ENCODE measurements around the gene ZFP82. TPM values are rescaled to one million over a fixed set of nuclear protein-coding genes. Genes with fewer than 3 reads are reported as not detected.
A peak's percentile ranks its signal among the peaks of the same experiment; 100 is the strongest.

Gene ZFP82
- polyA plus RNA-seq, 3 donors from 2014 or later, result 4.5 to 9.4 (median 6.1) TPM

DNA sequence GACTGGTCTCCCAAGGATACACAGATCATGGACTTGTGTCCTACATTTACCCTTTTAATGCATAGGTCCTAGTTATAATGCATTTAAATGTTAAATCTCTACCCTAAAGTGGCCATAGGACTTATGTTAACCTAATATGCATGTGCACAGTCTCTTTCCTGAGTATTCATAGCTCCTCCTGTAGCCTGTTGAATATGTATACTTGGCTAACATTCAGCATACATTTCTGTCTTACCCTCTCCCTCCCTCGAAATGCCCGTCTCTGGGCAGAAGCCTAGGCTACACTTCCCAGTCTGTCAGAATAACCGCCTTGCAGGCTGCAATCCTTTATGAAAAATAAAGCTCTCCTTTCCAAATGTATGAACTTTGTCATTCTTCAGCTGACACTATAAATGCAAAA is 13.9 kb downstream of the ZFP82 start:
- no peak overlapping the region for H3K27ac Mint-ChIP-seq
- no peaks in the 10 kb centered on the region for H3K4me1 Mint-ChIP-seq
- H3K27me3 Mint-ChIP-seq (ENCODE audit: low read depth in 3 of 3), result no peaks in the 10 kb centered on the region
- peaks cover 69 to 76% (median 75%) of the 10 kb centered on the region in 3 donors for H3K36me3 Mint-ChIP-seq
- peaks cover 6 to 20% (median 18%) of the 10 kb centered on the region in 6 donors for H3K9me3 Mint-ChIP-seq
- DNase-seq, result no peak
- H3K4me3 Mint-ChIP-seq, result no peak overlapping the region

DNA sequence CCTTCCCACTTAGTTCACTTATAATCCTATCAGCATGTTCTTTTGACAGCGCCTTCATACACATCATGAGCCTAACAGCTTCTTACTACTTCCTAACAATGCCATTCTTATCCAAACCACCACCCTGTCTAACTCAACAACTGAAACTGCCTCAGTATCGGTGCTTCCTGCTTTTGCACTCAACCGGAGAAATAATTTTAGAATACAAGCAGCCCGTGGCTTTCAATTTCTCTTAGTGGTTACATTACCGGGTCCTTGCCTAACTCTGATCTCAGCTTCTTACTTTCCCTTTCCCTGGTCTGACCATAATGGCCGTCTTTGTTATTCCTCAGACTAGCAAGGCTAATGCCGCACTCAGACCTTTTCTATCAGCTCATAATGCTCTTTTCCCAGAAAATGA is 17.0 kb downstream of the ZFP82 start:
- H3K27me3 Mint-ChIP-seq (ENCODE audit: low read depth in 3 of 3), result no peaks in the 10 kb centered on the region
- no peak overlapping the region for H3K4me3 Mint-ChIP-seq
- H3K9me3 Mint-ChIP-seq, result peaks cover 10 to 42% (median 27%) of the 10 kb centered on the region in 6 donors
- no peak overlapping the region for H3K27ac Mint-ChIP-seq
- H3K36me3 Mint-ChIP-seq, result peaks cover 69 to 77% (median 76%) of the 10 kb centered on the region in 3 donors
- H3K4me1 Mint-ChIP-seq, result no peaks in the 10 kb centered on the region
- no peak for DNase-seq

DNA sequence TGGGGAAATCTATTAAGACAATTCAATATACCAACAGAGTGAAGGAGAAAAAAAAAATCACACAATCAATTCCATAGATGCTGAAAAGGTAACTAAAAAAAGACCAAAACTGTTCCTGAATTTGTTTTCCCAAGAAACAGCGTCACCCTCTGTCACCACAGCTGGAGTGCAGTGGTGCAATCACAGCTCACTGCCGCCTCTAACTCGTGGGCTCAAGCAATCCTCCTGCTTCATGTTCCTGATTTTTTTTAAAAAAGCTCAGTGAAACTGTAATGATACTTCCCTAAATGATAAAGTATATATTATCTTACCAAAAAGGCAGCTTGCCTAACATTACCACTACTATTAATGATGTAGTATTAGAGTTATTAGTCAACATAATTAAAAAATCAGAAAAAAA is 19.9 kb downstream of the ZFP82 start:
- Mint-ChIP-seq H3K27ac (no peak overlapping the region), H3K36me3 (peaks cover 63 to 70% (median 70%) of the 10 kb centered on the region in 3 donors), H3K9me3 (peaks cover 28 to 63% (median 45%) of the 10 kb centered on the region in 6 donors)

DNA sequence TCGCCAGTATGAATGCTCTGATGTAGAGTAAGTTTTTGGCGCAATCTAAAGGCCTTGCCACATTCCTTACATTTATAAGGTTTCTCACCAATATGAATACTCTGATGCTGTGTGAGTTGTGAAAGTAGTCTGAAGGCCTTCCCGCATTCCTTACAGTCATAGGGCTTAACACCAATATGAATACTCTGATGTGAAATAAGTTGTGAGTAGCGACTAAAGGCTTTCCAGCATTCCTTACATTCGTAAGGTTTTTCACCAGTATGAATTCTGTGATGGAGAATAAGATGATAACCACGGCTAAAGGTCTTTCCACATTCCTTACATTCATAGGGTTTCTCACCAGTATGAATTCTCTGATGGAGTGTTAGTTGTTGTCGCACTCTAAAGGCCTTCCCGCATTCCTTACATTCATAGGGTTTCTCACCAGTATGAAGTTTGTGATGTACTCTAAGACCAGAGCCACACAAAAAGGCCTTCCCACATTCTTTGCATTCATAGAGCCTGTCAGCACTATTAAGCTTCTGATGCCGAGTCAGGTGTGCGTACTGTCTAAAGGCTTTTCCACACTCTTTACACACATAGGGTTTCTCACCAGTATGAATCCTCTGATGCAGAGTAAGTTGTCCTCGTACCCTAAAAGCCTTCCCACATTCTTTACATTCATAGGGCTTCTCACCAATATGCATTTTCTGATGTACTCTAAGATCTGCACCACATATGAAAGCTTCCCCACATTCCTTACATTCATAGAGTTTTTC is 25.3 kb downstream of the ZFP82 start:
- Mint-ChIP-seq H3K27me3 (ENCODE audit: low read depth in 3 of 3) (peaks cover 0 to 2% (median 1%) of the 10 kb centered on the region in 3 donors), H3K4me3 (no peak overlapping the region), H3K27ac (no peak overlapping the region), H3K36me3 (peaks cover 46 to 61% (median 49%) of the 10 kb centered on the region in 3 donors), H3K4me1 (no peaks in the 10 kb centered on the region), H3K9me3 (peaks cover 40 to 84% (median 79%) of the 10 kb centered on the region in 6 donors)
- no peak for DNase-seq

More for the DNA sequence above, 19.9 kb downstream of the ZFP82 start:
- no peaks in the 10 kb centered on the region for H3K4me1 Mint-ChIP-seq
- no peak overlapping the region for H3K4me3 Mint-ChIP-seq
- peaks cover 0 to 1% (median 0%) of the 10 kb centered on the region in 3 donors for H3K27me3 Mint-ChIP-seq (ENCODE audit: low read depth in 3 of 3)
- no peak for DNase-seq

DNA sequence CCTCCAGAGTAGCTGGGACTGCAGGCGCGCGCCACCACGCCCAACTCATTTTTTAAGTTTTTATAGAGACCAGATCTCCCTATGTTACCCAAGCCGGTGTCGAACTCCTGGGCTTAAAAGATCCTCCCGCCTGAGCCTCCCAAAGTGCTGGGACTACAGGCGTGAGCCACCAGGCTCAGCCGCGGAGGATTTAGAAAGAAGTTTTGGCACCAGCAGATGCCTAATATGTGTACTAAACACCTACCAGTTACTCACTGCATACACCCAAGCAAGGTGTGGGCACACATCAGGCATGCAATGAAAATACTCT is 39.0 kb downstream of the ZFP82 start:
- no peak for DNase-seq
- Mint-ChIP-seq H3K4me3 (peak overlapping the region; percentile 90 to 98 (median 94)), H3K9me3 (peaks cover 0 to 1% (median 0%) of the 10 kb centered on the region in 6 donors), H3K27me3 (ENCODE audit: low read depth in 3 of 3) (peaks cover 0 to 4% (median 3%) of the 10 kb centered on the region in 3 donors), H3K36me3 (peaks cover 0 to 4% (median 3%) of the 10 kb centered on the region in 3 donors), H3K4me1 (peaks cover 24 to 28% of the 10 kb centered on the region in 2 donors), H3K27ac (peak overlapping the region; percentile 17 to 82 (median 62))

DNA sequence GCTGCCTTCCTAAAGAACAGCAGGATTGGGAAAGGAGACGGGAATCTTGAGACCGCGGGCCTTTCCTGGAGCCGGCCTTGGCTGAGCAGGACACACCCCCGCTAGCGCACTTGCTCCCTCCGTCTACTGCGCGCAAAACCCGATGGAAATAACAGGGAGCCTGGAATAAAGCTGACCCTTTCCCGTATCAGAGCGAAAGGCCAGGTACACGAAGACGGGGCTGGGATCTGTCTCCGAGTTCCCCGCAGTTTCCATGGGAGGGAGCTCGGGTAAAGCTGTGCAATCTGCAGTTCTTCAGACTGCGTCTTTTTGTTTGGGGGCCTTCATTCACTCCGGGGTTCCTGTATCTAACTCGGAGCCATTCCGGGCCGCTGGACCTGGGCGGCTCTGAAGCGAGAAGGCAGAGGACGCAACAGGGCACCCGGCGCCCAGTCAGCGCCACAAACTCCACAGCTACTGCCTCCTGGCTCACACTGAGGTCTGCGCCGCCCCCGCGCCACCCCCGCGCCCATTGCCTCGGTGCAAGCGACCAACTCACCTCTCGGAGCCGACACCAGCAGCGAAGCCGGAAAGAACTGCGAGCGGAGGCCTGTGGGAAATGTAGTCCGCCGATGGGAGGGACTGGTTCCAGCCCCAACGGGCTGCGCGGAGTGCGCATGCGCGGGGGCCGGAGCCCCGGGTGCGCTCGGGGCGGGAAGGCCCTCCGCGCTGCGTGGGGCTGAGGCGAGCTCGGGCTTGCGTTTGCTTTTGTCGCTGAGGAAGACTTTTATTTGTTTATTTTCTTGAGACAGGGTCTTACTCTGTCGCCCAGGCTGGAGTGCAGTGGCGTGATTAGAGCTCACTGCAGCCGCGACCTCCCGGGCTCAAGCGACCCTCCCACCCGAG is 39.6 kb downstream of the ZFP82 start, which contains the start of gene ZFP14:
Gene ZFP14 (minus strand): TSS at position 577 of the 885 bp plus-strand sequence. CDS start 11,309 bp downstream, outside the sequence.
- peaks cover 0 to 4% (median 3%) of the 10 kb centered on the region in 3 donors for H3K36me3 Mint-ChIP-seq
- H3K27me3 Mint-ChIP-seq (ENCODE audit: low read depth in 3 of 3), result peaks cover 0 to 4% (median 3%) of the 10 kb centered on the region in 3 donors
- H3K9me3 Mint-ChIP-seq, result peaks cover 0 to 1% (median 0%) of the 10 kb centered on the region in 6 donors
- peaks cover 25 to 28% of the 10 kb centered on the region in 2 donors for H3K4me1 Mint-ChIP-seq
- H3K27ac Mint-ChIP-seq, result peak within 1 kb of the TSS; percentile 74 to 96 (median 92)
- H3K4me3 Mint-ChIP-seq, result peak within 1 kb of the TSS; percentile 90 to 98 (median 94)
- DNase-seq, result peak; percentile 94 to 95 (median 95)

DNA sequence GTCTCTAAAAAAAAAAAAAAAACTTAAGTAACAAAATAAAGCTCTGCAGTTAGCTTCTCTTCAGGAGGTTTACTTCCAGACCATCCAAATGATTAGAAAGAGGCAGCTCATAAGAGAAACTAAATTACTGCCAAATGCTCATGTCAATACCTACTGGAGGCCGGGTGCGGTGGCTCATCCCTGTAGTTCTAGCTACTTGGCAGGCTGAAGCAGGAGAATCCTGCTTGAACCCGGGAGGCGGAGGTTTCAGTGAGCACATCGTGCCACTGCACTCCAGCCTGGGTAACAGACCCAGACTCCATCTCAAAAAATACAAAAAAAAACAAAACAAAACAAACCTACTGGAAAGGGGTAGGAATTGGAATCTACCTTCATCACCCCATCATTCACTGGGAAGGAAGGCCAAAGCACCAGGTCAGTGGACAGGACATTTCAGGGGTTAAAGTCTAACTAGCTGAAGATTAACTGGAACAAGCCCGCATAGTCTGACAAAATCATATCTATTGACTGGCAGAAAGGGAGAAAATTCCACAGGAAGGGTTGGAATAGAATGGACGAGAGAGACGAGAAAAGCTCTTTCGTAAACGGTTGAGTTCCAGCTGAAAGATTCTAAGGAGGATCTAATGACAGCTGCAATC is 40.8 kb downstream of the ZFP82 start:
- peak overlapping the region; percentile 90 to 98 (median 94) for H3K4me3 Mint-ChIP-seq
- DNase-seq, result no peak
- peaks cover 0 to 3% (median under 1%) of the 10 kb centered on the region in 6 donors for H3K9me3 Mint-ChIP-seq
- peak overlapping the region; percentile 74 to 96 (median 92) for H3K27ac Mint-ChIP-seq
- H3K4me1 Mint-ChIP-seq, result peaks cover 25 to 31% of the 10 kb centered on the region in 2 donors
- H3K36me3 Mint-ChIP-seq, result peaks cover under 1 to 12% (median 5%) of the 10 kb centered on the region in 3 donors
- H3K27me3 Mint-ChIP-seq (ENCODE audit: low read depth in 3 of 3), result peaks cover 0 to 3% (median 2%) of the 10 kb centered on the region in 3 donors

DNA sequence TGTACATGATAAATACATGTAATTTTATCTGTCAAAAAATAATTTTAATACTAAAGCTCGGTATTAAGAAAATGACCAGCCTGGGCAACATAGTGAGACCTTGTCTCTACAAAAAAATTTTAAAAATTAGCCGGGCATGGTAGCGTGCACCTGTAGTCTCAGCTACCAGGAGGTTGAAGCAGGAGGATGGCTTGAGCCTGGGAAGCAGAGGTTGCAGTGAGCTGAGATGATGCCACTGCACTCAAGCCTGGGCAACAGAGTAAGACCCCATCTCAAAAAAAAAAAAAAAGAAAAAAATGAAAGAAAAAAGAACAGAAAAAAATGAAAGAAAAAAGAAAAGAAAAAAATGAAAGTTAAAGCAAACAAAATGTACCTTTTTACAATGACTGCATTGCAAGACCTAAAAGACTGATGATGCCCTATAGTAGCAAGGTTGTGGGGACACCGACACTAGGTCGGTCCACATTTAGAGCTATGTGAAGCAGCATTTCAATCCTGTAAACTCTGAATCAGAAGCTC is 44.7 kb downstream of the ZFP82 start:
- H3K4me1 Mint-ChIP-seq, result peaks cover 25% of the 10 kb centered on the region in 2 donors
- H3K27ac Mint-ChIP-seq, result no peak overlapping the region
- H3K27me3 Mint-ChIP-seq (ENCODE audit: low read depth in 3 of 3), result peaks cover 0 to 3% (median under 1%) of the 10 kb centered on the region in 3 donors
- peaks cover 0 to 14% (median 3%) of the 10 kb centered on the region in 6 donors for H3K9me3 Mint-ChIP-seq
- no peak for DNase-seq
- H3K4me3 Mint-ChIP-seq, result no peak overlapping the region
- peaks cover 13 to 27% (median 14%) of the 10 kb centered on the region in 3 donors for H3K36me3 Mint-ChIP-seq

DNA sequence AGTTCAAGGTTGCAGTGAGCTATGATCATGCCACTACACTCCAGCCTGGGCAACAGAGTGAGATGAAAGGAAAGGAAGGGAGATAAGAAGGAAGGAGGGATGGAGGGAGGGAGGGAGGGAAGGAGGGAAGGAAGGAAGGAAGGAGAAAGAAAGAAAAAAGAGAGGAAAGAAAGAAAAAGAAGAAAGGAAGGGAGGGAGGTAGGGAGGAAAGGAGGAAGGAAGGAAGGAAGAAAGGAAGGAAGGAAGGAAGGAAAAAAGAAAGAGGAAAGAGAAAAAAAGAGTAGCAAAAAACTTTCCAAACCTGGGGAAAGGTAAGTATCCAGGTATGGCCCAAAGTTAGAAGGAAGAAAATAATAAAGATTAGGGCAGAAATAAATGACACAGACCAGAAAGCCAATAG is 46.6 kb downstream of the ZFP82 start:
- no peak overlapping the region for H3K4me3 Mint-ChIP-seq
- no peak overlapping the region for H3K27ac Mint-ChIP-seq
- peaks cover 20 to 36% (median 23%) of the 10 kb centered on the region in 3 donors for H3K36me3 Mint-ChIP-seq
- H3K4me1 Mint-ChIP-seq, result peaks cover 9 to 10% of the 10 kb centered on the region in 2 donors
- DNase-seq, result no peak
- peaks cover 0 to 17% (median 3%) of the 10 kb centered on the region in 6 donors for H3K9me3 Mint-ChIP-seq
- H3K27me3 Mint-ChIP-seq (ENCODE audit: low read depth in 3 of 3), result peaks cover 0 to 3% (median 0%) of the 10 kb centered on the region in 3 donors

DNA sequence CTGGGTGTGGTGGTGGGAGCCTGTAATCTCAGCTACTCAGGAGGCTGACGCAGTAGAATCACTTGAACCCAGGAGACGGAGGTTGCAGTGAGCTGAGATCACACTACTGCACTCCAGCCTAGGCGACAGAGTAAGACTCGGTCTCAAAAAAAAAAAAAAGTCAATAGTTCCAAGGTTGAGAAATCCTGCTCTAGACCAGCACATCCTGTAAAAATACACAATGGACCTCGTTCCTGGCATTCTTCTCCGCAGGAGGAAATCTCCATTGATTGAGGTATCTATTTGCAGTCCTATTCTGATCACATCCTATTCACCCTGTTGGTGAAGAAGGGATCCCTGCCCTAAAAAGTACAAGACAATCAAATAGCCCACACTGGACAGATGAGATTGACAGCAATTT is 54.6 kb downstream of the ZFP82 start:
- Mint-ChIP-seq H3K27me3 (ENCODE audit: low read depth in 3 of 3) (peaks cover 0 to 3% (median 0%) of the 10 kb centered on the region in 3 donors), H3K9me3 (peaks cover 0 to 5% (median 0%) of the 10 kb centered on the region in 6 donors), H3K36me3 (peaks cover 38 to 71% (median 58%) of the 10 kb centered on the region in 3 donors), H3K4me1 (no peaks in the 10 kb centered on the region), H3K27ac (no peak overlapping the region), H3K4me3 (no peak overlapping the region)
- DNase-seq, result no peak

Measured in immature natural killer cell (primary cell).